Tibial nerve (tissue), 4 donors: ENCODE data around the gene RNF227.

Experiments used
- CTCF ChIP-seq, 5 experiments: fragments of 200-600 bp in 3 of 5; fragments of 450-650 bp in 2 of 5; sonication (generic) in 3 of 5; IDR thresholded peaks; one replicate each; pipeline ENCODE4 v1.5.1; 2016 to 2019; ENCODE audit warnings: antibody characterized with exemption in 5 of 5, mild to moderate bottlenecking in 3 of 5, moderate library complexity in 2 of 5
- EP300 ChIP-seq, 2 donors: sonication (generic); formaldehyde crosslinking; IDR thresholded peaks; one replicate each; pipeline ENCODE4 v1.6.1; 2017; ENCODE audit warnings: antibody characterized with exemption in 2 of 2, mild to moderate bottlenecking in 1 of 2
- POLR2A ChIP-seq, 2 donors: fragments of 450-650 bp; IDR thresholded peaks; one replicate each; pipeline ENCODE4 v1.6.1; 2017; ENCODE audit warnings: antibody characterized with exemption in 2 of 2, mild to moderate bottlenecking in 2 of 2, moderate library complexity in 2 of 2

GRCh38 chr17:7886227-7887037 is 29.7 kb downstream of the RNF227 start:
- no peak for TF ChIP-seq CTCF (IDR thresholded peaks at IDR 0.05)
- TF ChIP-seq POLR2A (IDR thresholded peaks at IDR 0.05) = peak in 1 of 2 donors; percentile 2
- no peak for TF ChIP-seq EP300 (IDR thresholded peaks at IDR 0.05)
